ENCODE data around the gene ALDH8A1.

GRCh38 chr6:134902936-134903335 is 47.0 kb downstream of the ALDH8A1 start:
- TF ChIP-seq POLR2A (IDR thresholded peaks at IDR 0.05; ENCODE audit: low read length) = no peak
- TF ChIP-seq GATA1 (IDR thresholded peaks at IDR 0.05; ENCODE audit: low read depth, low read length) = no peak

Data from erythroblast (primary cell).